OCI-M2 (cell line): ENCODE measurements around the gene LAMB4.

Experiments
- DNase-seq: peaks from one replicate; lab custom pipeline; 2025; ENCODE audit not compliant: unreplicated experiment; lab: John Stamatoyannopoulos, UW

LAMB4 gene

DNA sequence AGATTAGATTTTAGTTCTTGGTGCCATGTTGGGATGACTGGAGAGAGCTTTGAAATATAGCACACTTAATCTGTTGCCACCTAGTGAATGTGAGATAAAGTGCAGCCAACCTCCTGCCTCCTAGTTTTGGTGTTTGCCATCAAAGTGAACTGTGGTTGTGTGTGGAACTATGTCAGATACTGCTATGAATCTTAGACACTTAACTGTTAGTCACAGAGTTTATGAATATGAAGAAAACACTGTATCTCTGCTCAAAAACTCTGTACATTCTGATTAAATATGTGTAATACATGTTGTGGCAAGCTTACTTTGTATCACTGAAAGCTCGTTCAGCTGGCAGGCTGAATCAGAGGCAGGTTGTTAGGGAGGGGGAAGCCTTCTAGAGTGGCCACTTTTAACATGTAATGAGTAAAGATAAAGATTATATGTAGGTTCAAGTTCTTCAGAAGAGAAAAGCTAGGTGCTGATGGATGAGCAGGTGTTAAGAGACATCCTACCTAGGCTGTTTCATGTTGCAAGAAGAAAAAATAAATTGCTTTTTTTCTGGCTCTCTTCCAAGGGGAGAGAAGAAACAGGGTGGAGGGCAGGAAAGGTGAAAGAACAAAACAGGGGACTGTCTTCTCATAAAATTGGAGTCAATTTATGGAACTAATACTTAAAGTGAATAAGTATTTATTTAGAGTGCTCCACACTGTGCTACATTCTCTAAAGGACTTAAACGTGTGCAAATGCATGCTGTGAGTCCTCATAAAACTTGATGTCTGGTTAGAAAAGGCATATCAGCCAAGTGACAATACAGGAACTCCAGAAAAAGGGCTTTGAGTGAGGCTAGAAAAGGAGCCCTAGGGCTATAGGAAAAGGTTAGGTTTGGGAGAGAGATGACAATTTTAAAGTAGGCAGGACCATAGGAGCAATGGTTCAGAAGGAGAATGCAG is 113.1 kb downstream of the LAMB4 start:
- no peak for DNase-seq

DNA sequence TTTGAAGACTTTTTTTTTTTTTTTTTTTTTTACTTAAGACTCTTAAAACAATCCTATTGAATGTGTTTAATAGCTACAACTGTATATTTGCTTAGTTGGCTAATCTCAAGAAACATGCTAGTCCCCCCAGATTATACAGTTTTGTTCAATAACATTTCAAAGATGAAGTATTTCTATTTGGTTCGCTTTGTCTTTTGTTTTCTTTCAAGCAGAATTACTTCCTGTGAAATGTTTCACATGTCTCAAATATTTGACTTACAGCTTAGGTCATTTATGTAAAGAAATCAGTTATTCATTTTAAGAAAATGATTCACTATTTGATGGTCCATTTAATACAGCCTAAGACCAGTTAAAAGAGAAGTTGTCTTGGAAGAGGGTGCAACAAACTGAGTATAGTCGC is 114.4 kb downstream of the LAMB4 start:
- no peak for DNase-seq

DNA sequence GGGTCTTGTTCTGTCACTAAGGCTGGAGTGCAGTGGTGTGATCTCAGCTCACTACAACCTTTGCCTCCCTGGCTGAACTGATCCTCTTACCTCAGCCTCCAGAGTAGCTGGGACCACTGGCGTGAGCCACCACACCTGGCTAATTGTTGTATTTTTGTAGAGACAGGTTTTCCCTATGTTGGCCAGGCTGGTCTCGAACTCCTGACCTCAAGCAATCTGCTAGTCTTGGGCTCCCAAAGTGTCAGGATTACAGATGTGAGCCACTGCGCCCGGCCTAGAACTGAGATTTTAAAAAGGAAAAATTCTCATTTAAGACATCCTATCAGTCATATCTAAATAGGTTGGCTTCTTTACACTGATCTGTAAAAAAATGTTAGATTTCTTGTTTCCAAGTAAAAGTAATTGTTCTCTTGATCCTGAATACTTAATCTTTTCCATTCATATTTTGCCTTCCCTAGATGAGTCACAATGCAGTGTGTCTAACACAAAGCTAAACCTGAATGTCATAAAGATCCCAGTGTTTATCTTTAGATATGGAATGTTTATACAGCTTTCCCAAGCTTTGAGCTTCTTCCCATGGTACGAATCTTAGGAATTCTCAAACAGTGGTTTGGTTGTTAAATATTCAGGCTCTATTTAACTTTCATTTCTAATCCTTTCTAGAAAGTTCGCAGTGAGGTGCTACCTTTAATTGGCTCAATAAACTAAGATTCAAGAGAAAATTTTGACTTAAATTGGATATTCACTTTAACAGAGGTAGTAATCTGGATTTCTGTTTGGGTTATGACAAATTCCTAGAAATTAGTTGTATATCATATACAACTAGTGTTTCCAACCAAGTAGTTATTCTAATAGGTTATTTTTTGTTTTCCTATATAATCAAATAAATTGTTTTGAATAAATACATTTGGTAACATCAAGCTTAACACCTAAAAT is 115.1 kb downstream of the LAMB4 start:
- DNase-seq, result no peak

DNA sequence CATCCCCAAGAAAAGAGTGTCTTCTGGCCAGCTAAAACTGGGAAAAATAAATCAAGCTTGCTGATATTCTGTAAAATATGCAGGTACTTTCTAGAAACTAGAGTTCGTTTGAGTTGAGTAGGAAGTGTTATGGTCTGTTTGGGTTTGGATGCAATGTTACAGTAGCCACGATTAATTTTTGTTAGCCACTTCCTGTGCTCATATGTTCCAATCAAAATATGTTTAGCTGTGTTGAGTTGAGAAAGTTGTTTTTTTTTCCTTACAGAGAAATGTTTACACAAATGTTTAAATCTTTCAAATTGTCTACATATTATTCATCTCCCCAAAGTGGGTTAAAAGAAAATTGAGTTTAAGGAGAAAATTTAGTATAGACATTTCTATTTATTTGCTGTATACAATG is 115.9 kb downstream of the LAMB4 start:
- DNase-seq, result no peak

DNA sequence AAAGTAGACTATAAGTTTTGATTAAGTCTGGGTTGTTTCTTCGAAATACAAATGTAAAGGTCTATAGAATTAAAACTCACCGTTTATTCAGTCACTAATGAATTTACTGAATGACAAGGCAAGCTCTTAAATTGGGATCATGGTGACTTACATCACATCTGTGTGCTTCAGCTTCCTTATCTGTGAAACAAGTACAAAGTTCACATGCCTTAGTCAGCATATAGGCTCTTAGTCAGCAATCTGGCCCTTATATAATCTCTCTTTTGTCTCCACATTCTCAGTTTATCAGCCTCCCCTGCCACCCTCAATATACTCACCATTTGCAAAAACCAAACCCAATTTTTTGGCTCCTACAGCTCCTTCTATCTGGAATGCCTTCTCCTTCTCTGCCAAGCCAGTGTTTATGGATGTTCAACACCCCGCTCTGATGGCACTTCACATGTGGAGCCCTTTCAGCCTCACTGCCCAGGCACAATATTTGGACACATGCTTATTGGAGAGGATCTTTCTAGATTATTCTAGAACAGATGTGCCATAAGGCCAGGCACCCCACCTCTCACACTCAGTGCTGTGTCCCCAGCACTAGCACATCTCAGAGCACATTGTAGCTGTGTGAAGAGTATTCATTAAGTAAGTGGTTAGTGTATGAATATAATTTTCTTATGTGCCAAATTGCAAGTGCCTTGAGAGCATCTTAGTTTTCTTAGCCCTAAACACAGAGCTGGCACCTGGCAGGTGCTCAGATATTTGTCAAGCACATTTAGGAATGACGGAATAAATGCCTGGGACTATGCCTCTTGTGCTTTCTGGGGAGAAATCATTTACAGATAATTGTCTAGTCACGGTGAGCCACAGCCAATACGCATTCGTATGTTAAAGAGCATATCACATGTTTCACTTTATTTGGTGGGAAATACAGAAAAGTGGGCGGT is 117.4 kb downstream of the LAMB4 start:
- DNase-seq, result no peak

GRCh38 chr7:108010377-108010776 is 119.8 kb downstream of the LAMB4 start:
- no peak for DNase-seq

- DNase-seq, result no peak
These were observed 120.3 kb downstream of the LAMB4 start for GRCh38 chr7:108009873-108010272.

DNA sequence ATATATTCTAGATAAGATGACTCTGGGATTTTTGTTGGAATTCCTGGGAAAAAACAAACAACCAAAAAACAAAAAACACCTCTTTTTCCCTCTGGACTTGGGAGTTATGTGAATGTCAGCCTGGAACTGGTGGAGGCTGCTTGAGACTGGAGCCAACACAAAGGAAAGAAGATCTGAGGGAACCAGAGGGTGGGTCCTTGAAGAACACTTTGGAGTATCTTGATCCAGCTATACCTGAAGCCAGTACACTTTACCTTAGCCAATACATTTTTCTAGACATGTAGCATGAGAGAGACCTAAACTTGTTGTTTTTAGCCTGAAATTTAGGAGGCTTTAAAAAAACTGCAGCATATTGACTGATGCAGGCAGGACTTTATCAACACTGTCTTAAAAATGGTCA is 121.3 kb downstream of the LAMB4 start:
- DNase-seq, result no peak

DNA sequence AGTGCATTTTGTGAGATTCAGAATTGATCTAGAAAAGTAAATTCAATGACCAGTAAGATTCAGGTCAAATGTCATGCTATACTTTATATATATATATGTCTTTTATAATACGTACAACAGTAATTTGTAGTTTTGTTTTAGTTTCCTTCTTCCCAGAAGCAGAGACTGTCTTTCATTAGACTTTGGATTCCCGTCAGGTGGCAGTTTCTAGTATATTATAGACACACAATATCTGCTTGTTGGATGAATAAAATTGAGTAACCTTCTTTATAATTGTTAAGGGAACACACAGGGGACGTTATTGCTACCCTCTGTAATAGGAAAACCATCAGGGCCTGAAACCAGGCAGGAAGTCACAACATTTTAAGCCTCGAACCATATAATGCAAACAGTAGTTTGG is 121.9 kb downstream of the LAMB4 start:
- DNase-seq, result no peak

- DNase-seq, result no peak
These were observed 122.4 kb downstream of the LAMB4 start for GRCh38 chr7:108007762-108008161.

GRCh38 chr7:108007261-108007660 is 122.9 kb downstream of the LAMB4 start:
- no peak for DNase-seq

GRCh38 chr7:108004220-108005142 is 125.7 kb downstream of the LAMB4 start:
- DNase-seq, result no peak

DNA sequence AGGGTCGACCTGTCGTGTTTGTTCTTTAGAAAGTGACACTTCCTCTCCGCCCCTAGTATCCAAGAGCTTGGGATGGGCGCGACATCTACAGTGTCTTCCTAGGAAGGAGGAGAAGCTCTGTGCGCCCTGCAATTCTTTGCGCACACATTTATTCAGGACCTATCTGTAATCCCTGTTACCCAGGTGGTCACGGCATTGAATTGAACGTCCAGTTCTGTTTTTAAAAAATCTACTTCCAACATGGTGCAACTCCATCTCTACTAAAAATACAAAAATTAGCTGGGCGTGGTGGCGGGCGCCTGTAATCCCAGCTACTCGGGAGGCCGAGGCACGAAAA is 126.6 kb downstream of the LAMB4 start:
- no peak for DNase-seq

DNA sequence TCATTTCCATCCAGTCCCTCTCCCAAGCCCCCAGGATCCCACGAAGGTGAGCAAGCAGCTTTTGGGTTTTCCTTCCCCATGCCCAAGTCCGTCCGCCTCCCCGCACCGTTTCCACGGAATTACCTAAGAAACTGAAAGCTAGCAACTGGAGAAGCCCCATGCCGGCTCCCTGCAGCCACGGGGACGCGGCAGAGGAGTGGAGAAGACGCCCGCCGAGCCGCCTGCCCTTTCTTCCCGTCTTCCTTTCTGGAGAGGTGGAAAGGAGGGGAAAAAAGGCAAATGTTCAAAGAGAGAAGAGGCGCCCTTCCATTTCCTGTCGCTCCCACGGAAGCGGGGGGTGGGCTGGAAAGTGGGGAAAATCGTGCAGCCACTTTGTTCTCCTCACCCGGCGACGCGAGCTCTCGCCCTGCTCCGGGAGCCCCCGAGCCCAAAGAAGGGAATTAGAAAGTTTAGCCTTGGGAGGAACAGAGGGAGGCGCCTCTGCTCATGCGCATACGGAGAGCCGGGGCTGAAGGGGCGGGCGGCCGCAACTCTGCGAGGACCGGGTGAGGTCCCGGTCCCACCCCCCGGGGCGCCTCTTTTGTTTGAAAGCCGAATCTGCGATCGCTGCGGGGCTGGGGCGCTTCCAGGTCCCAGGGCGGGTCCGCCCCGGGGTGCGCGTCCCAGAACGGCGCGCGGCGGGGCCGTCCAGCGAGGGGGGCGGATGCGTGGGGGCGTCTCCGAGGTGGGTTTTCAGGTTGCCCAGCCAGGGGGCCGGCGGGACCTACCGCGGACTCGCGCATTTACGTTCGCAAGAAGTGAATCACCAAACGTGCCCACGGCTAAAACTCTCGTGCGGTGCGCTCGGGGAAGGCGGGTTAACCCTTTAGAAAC is 127.2 kb downstream of the LAMB4 start, which contains the start of gene LAMB1:
LAMB1 (minus strand) TSS at position 436 of the 873 bp plus-strand sequence; CDS start at position 160, 276 bp downstream.
- DNase-seq, result no peak

GRCh38 chr7:108001764-108002725 is 128.1 kb downstream of the LAMB4 start:
- no peak for DNase-seq

- no peak for DNase-seq
These were observed 129.0 kb downstream of the LAMB4 start for GRCh38 chr7:108000875-108001763.
